DMS114 treated with DMSO at 0.1 percent for 48 hours (cell line): ENCODE results near the gene UGT1A8.

Experiments
- DNase-seq: peaks from one replicate; lab custom pipeline; 2025; ENCODE audit not compliant: unreplicated experiment; lab: John Stamatoyannopoulos, UW

UGT1A8 gene

GRCh38 chr2:233798335-233799086 lies 181.1 kb downstream of the UGT1A8 start:
- no peak for DNase-seq

GRCh38 chr2:233799087-233799665 lies 181.7 kb downstream of the UGT1A8 start:
- no peak for DNase-seq

- DNase-seq = no peak
Observed at GRCh38 chr2:233799716-233800115, 182.3 kb downstream of the UGT1A8 start.

GRCh38 chr2:233800208-233800607 lies 182.8 kb downstream of the UGT1A8 start:
- no peak for DNase-seq

- no peak for DNase-seq
Observed at GRCh38 chr2:233801357-233802131, 184.1 kb downstream of the UGT1A8 start.

GRCh38 chr2:233802132-233802815 lies 184.8 kb downstream of the UGT1A8 start:
- DNase-seq = no peak

- DNase-seq = no peak
Observed at GRCh38 chr2:233803292-233803911, 186.0 kb downstream of the UGT1A8 start.

GRCh38 chr2:233803994-233804393 lies 186.6 kb downstream of the UGT1A8 start:
- no peak for DNase-seq

- DNase-seq = no peak
Observed at GRCh38 chr2:233807215-233807865, 189.9 kb downstream of the UGT1A8 start.

GRCh38 chr2:233807966-233808935 lies 190.8 kb downstream of the UGT1A8 start:
- DNase-seq = no peak

- DNase-seq = no peak
Observed at GRCh38 chr2:233810385-233810784, 193.0 kb downstream of the UGT1A8 start.

GRCh38 chr2:233811087-233811486 lies 193.7 kb downstream of the UGT1A8 start:
- DNase-seq = no peak

- no peak for DNase-seq
Observed at GRCh38 chr2:233811732-233812131, 194.3 kb downstream of the UGT1A8 start.

GRCh38 chr2:233813236-233814055 lies 196.0 kb downstream of the UGT1A8 start:
- DNase-seq = no peak

- DNase-seq = no peak
Observed at GRCh38 chr2:233814056-233814835, 196.8 kb downstream of the UGT1A8 start.

GRCh38 chr2:233815861-233816260 lies 198.4 kb downstream of the UGT1A8 start:
- no peak for DNase-seq

- DNase-seq = no peak
Observed at GRCh38 chr2:233816334-233816733, 198.9 kb downstream of the UGT1A8 start.

GRCh38 chr2:233816771-233817170 lies 199.3 kb downstream of the UGT1A8 start:
- DNase-seq = no peak
